K562 (cell line): ENCODE measurements around the gene RACK1. TPM values are rescaled to one million over a fixed set of nuclear protein-coding genes. Genes with fewer than 3 reads are reported as not detected.

Experiments
- CBFB ChIP-seq: sonication (generic); formaldehyde crosslinking; IDR thresholded peaks from 2 replicates; pipeline ENCODE4 v1.4.0; 2020; ENCODE audit warnings: mild to moderate bottlenecking, missing genetic modification reagents
- E2F6 ChIP-seq, 2 experiments: IDR thresholded peaks; 2 replicates each; pipeline ENCODE4 v1.6.1; 2011; ENCODE audit warnings: borderline replicate concordance in 1 of 2, control low read depth in 1 of 2, low read depth in 1 of 2, low read length in 1 of 2, mild to moderate bottlenecking in 1 of 2, mixed read lengths in 1 of 2, moderate library complexity in 1 of 2; ENCODE audit not compliant: insufficient read depth in 1 of 2, insufficient read length in 1 of 2, poor library complexity in 1 of 2, severe bottlenecking in 1 of 2; ENCODE audit errors: extremely low read depth in 1 of 2
- HDAC6 ChIP-seq: IDR thresholded peaks from 2 replicates; pipeline ENCODE4 v1.6.1; 2012; ENCODE audit warnings: low read depth, mild to moderate bottlenecking, control low read depth, inconsistent platforms, low read length, moderate library complexity
- HMGXB4 ChIP-seq: sonication (generic); formaldehyde crosslinking; IDR thresholded peaks from 2 replicates; pipeline ENCODE4 v1.8.1; 2023; ENCODE audit warnings: mild to moderate bottlenecking, missing genetic modification reagents
- JUND ChIP-seq, 2 experiments: IDR thresholded peaks; 2 replicates in 1 of 2; 3 replicates in 1 of 2; pipeline ENCODE4 v1.6.1; 2011; ENCODE audit warnings: borderline replicate concordance in 2 of 2, low read depth in 2 of 2, low read length in 2 of 2, improper control_type of control experiment in 1 of 2, missing biosample characterization in 1 of 2, missing genetic modification characterization in 1 of 2, missing genetic modification reagents in 1 of 2
- LCOR ChIP-seq: sonication (generic); formaldehyde crosslinking; IDR thresholded peaks from 2 replicates; pipeline ENCODE4 v1.8.0; 2022; ENCODE audit warnings: mild to moderate bottlenecking, missing genetic modification reagents
- NKRF ChIP-seq: fragments of 450-650 bp; IDR thresholded peaks from 2 replicates; pipeline ENCODE4 v1.6.1; 2016; ENCODE audit warnings: borderline replicate concordance
- PML ChIP-seq: IDR thresholded peaks from 2 replicates; pipeline ENCODE4 v1.6.1; 2012; ENCODE audit warnings: low read length, inconsistent platforms
- RB1 ChIP-seq: fragments of 450-650 bp; IDR thresholded peaks from 2 replicates; pipeline ENCODE4 v1.6.1; 2017; ENCODE audit warnings: low read depth, mild to moderate bottlenecking
- RBFOX2 ChIP-seq: fragments of 200-400 bp; formaldehyde crosslinking; IDR thresholded peaks from 2 replicates; pipeline ENCODE4 v1.6.1; 2017; ENCODE audit warnings: low read depth, mild to moderate bottlenecking, low read length, moderate library complexity
- RBM22 ChIP-seq: fragments of 200-400 bp; formaldehyde crosslinking; IDR thresholded peaks from 2 replicates; pipeline ENCODE4 v1.6.1; 2018; ENCODE audit warnings: low read length, low read depth; ENCODE audit not compliant: poor library complexity, severe bottlenecking
- SP1 ChIP-seq: sonication (generic); formaldehyde crosslinking; IDR thresholded peaks from 2 replicates; pipeline ENCODE4 v1.8.1; 2022; ENCODE audit warnings: mild to moderate bottlenecking, missing genetic modification reagents
- SRSF9 ChIP-seq: fragments of 200-400 bp; formaldehyde crosslinking; IDR thresholded peaks from 2 replicates; pipeline ENCODE4 v1.6.1; 2017; ENCODE audit warnings: low read depth, low read length, borderline replicate concordance
- TAF15 ChIP-seq: fragments of 200-400 bp; formaldehyde crosslinking; IDR thresholded peaks from 2 replicates; pipeline ENCODE4 v1.6.1; 2017; ENCODE audit warnings: mild to moderate bottlenecking, low read depth, low read length, moderate library complexity
- TBL1XR1 ChIP-seq, 2 experiments: IDR thresholded peaks; 2 replicates each; pipeline ENCODE4 v1.6.1; 2012; ENCODE audit warnings: improper control_type of control experiment in 2 of 2, low read length in 2 of 2, mild to moderate bottlenecking in 1 of 2
- TBP ChIP-seq: optimal IDR thresholded peaks from 2 replicates; pipeline ENCODE3; 2011; ENCODE audit warnings: low read depth, low read length, improper control_type of control experiment
- ZFP91 ChIP-seq: sonication (generic); formaldehyde crosslinking; IDR thresholded peaks from 2 replicates; pipeline ENCODE4 v1.8.0; 2022; ENCODE audit warnings: mild to moderate bottlenecking, missing genetic modification reagents
- ZNF124 ChIP-seq: sonication (generic); formaldehyde crosslinking; IDR thresholded peaks from 2 replicates; pipeline ENCODE4 v1.8.1; 2022; ENCODE audit warnings: missing genetic modification reagents
- ZNF134 ChIP-seq: fragments of 250-450 bp; sonication (Bioruptor Pico); conservative IDR thresholded peaks from 2 replicates; pipeline ENCODE4 v1.4.0; 2020
- ZSCAN32 ChIP-seq: fragments of 450-650 bp; formaldehyde crosslinking; IDR thresholded peaks from 2 replicates; pipeline ENCODE4 v1.4.0; 2020; ENCODE audit warnings: mild to moderate bottlenecking, moderate library complexity
- polyA plus RNA-seq, 8 experiments: library from polyadenylated mRNA; depleted of rRNA in 4 of 8; stranded (reverse) in 5 of 8; unstranded in 3 of 8; fragments of >200 nt; fragmentation: Nextera tagmentation in 2 of 8; fragmentation: Illumina TruSeq in 1 of 8; extraction: Ambion mirVana in 2 of 8; extraction: Trizol in 1 of 8; gene quantifications; 2 replicates each; pipeline versions ENCODE4 v1.2.1 to v1.2.3, GENCODE V29; 2011 to 2014; ENCODE audit warnings: inconsistent platforms in 1 of 8, missing spikeins in 1 of 8
- total RNA-seq, 7 experiments: library from RNA; depleted of rRNA in 6 of 7; stranded (reverse); fragments of >200 nt in 6 of 7; fragmentation: Illumina TruSeq in 2 of 7; extraction: Trizol in 2 of 7; gene quantifications; 2 replicates each; pipeline versions ENCODE4 v1.2.1 to v1.2.3, GENCODE V29; 2011 to 2021; ENCODE audit warnings: low replicate concordance in 1 of 7

Gene RACK1
- total and polyA plus RNA-seq, 9 of the 15 experiments (the other 6 are each of a cell fraction or from before 2014, with no cell fraction given): 2,303 to 5,311 (median 3,833) TPM

- peak in 1 of 2 experiments; percentile 92; a peak in 2 of 4 replicates for TF ChIP-seq TBL1XR1 (IDR thresholded peaks at IDR 0.05; ENCODE audit: low read length in 2 of 2)
- TF ChIP-seq NKRF: 0 out of 2 replicates have a peak, but pooled peaks have one; percentile 66
- no peak for TF ChIP-seq HDAC6
- peak; percentile 100 for TF ChIP-seq TBP
- TF ChIP-seq PML: no peak; the same call in 1 of the 2 replicates
- peak; percentile 86 for TF ChIP-seq RB1
- peak; percentile 77; the same call in 1 of the 2 replicates for TF ChIP-seq LCOR (CRISPR knock-in tag)
- no peak for TF ChIP-seq ZNF134
- TF ChIP-seq ZSCAN32: no peak
- peak; percentile 48; the same call in 1 of the 2 replicates for TF ChIP-seq JUND (IDR thresholded peaks at IDR 0.05; ENCODE audit: borderline replicate concordance, low read depth, low read length)
- TF ChIP-seq JUND (tag; IDR thresholded peaks at IDR 0.05; ENCODE audit: borderline replicate concordance, low read depth, low read length): no peak; the same call in 2 of the 3 replicates
- TF ChIP-seq E2F6 (IDR thresholded peaks at IDR 0.05; ENCODE audit: borderline replicate concordance in 1 of 2, extremely low read depth in 1 of 2, insufficient read depth in 1 of 2, insufficient read length in 1 of 2, low read depth in 1 of 2, low read length in 1 of 2, poor library complexity in 1 of 2, severe bottlenecking in 1 of 2): peak; percentile 71 to 87
- TF ChIP-seq RBFOX2: peak; percentile 88
- no peak for TF ChIP-seq SRSF9
- no peak for TF ChIP-seq ZNF124 (CRISPR knock-in tag)
- TF ChIP-seq TAF15: no peak
- TF ChIP-seq RBM22: peak; percentile 97
- TF ChIP-seq ZFP91: no peak
- peak; percentile 96; the same call in 1 of the 2 replicates for TF ChIP-seq HMGXB4 (CRISPR knock-in tag)
- TF ChIP-seq SP1: peak; percentile 91
- TF ChIP-seq CBFB (CRISPR knock-in tag): no peak
Observed at GRCh38 chr5:181191526-181192336, 52.0 kb downstream of the RACK1 start (continued).
